Activated CD4-positive, alpha-beta memory T cell treated with anti-CD3 and anti-CD28 coated beads for 36 hours (primary cell): Measurements from ENCODE around the gene CPXM1. TPM values are rescaled to one million over a fixed set of nuclear protein-coding genes. Genes with fewer than 3 reads are reported as not detected.

Experiments used
- CTCF ChIA-PET: fragments of 350-600 bp; sonication (Branson Sonifier 250); formaldehyde crosslinking; loops from one replicate; lab custom pipeline; 2021; ENCODE audit warnings: antibody characterized with exemption, inconsistent platforms; lab: Charles Lee
- POLR2A ChIA-PET: fragments of 350-600 bp; sonication (Branson Sonifier 250); formaldehyde crosslinking; loops from one replicate; lab custom pipeline; 2021; ENCODE audit warnings: antibody characterized with exemption; lab: Charles Lee
- DNase-seq: peaks from one replicate; pipeline ENCODE4 v3.0.0-alpha.2; 2020
- H3K27ac Mint-ChIP-seq: one replicate; pipeline ENCODE4 v1.8.0; 2021; ENCODE audit warnings: mixed read lengths
- H3K27me3 Mint-ChIP-seq: one replicate; pipeline ENCODE4 v1.8.0; 2021; ENCODE audit warnings: mixed read lengths
- H3K36me3 Mint-ChIP-seq: one replicate; pipeline ENCODE4 v1.8.0; 2021; ENCODE audit warnings: mixed read lengths
- H3K4me1 Mint-ChIP-seq: one replicate; pipeline ENCODE4 v1.8.0; 2021; ENCODE audit warnings: low read depth, mixed read lengths
- H3K4me3 Mint-ChIP-seq: one replicate; pipeline ENCODE4 v1.8.0; 2021; ENCODE audit warnings: mild to moderate bottlenecking, mixed read lengths
- H3K9me3 Mint-ChIP-seq: one replicate; pipeline ENCODE4 v1.8.0; 2021; ENCODE audit warnings: mixed read lengths
- intact Hi-C: fragments of 100-400 bp; cut with micrococcal nuclease; formaldehyde crosslinking; loops from one replicate; pipeline ENCODE4 v1.15.1; 2023
- total RNA-seq, 2 experiments: library from RNA; stranded (reverse); gene quantifications; one replicate each; pipeline ENCODE4 v1.2.3, GENCODE V29; 2021

CPXM1 gene
- total RNA-seq, 2 experiments from 2014 or later, result 2.3 to 2.9 TPM

DNA sequence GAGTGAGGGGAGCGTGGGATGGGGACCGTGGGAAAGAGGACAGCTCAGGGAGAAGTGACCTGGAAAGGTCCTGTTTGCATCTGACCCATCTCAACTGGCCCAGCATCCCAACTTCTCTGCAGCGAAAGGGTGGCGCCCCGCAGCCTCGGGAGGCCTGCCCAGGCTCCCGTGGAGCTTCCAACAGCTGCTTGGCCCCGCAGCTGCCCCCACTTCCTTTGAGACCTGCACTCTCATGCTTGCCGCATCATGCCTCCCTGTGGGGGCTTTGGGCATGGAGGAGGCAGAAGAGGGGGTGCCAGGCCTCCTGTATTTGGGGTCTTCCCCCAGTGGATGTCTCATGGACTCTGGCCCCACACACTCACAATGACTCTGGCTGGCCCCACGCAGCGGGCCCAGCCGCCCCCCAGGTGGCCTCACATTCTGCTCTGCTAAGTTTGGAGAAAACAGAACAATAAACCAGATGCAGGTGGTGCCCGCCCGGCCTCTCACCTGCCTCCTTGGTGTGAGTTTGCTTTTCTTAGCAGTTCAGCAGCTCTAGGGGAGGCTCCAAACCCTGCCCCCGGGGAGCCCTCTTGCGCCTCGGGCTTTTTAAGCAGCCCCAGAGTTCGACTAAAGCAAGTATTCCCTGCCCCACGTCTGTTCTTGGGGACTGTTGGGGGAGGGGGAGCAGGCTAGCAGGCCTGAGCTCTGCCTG lies 40.7 kb downstream of the CPXM1 start:
- no peak overlapping the region for H3K27ac Mint-ChIP-seq
- H3K9me3 Mint-ChIP-seq, result no peaks in the 10 kb centered on the region
- intact Hi-C loops, result loop anchor here (10.0 kb wide), 1 partner anchor 225 kb away; no protein-coding TSS in a partner anchor
- ChIA-PET POLR2A (no interaction called here), CTCF (no interaction called here)
- peaks cover 5% of the 10 kb centered on the region for H3K27me3 Mint-ChIP-seq
- no peaks in the 10 kb centered on the region for H3K36me3 Mint-ChIP-seq
- no peak for DNase-seq
- H3K4me3 Mint-ChIP-seq, result no peak overlapping the region
- peaks cover 4% of the 10 kb centered on the region for H3K4me1 Mint-ChIP-seq

- no peaks in the 10 kb centered on the region for H3K9me3 Mint-ChIP-seq
- intact Hi-C loops, result loop anchor here (10.0 kb wide), 1 partner anchor 226 kb away; no protein-coding TSS in a partner anchor
Measured at GRCh38 chr20:2759143-2759542, 41.3 kb downstream of the CPXM1 start.

DNA sequence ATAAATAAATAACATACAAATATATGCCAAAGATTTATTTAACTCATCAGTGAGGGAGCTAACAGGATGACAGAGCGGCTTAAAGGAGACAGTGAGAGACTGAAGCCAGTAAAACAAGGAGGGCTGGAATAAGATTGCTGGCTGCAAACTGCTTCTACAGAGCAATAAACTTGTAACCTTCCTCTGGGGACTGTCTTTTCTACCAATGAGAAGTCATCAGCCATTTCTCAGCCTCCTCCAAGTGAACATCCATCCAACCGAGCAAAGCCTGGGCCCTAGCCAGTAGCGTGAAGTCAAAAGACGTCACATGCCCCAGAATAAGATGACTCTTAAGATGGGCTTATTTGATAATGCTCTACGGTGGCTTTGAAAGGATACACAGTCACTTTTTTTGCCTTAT lies 42.5 kb downstream of the CPXM1 start:
- Mint-ChIP-seq H3K9me3 (no peaks in the 10 kb centered on the region), H3K4me3 (no peak overlapping the region), H3K27me3 (peaks cover 12% of the 10 kb centered on the region), H3K4me1 (peaks cover 13% of the 10 kb centered on the region), H3K36me3 (no peaks in the 10 kb centered on the region), H3K27ac (no peak overlapping the region)
- ChIA-PET CTCF (no interaction called here), POLR2A (no interaction called here)
- intact Hi-C loops, result loop anchor here (10.0 kb wide), 1 partner anchor 227 kb away; no protein-coding TSS in a partner anchor
- DNase-seq, result no peak

More at GRCh38 chr20:2759143-2759542, 41.3 kb downstream of the CPXM1 start:
- POLR2A ChIA-PET, result no interaction called here
- Mint-ChIP-seq H3K27ac (no peak overlapping the region), H3K27me3 (peaks cover 7% of the 10 kb centered on the region), H3K36me3 (no peaks in the 10 kb centered on the region), H3K4me1 (peaks cover 4% of the 10 kb centered on the region), H3K4me3 (no peak overlapping the region)
- CTCF ChIA-PET, result no interaction called here
- DNase-seq, result no peak

- no peaks in the 10 kb centered on the region for H3K9me3 Mint-ChIP-seq
Measured at GRCh38 chr20:2757001-2757400, 43.4 kb downstream of the CPXM1 start.

DNA sequence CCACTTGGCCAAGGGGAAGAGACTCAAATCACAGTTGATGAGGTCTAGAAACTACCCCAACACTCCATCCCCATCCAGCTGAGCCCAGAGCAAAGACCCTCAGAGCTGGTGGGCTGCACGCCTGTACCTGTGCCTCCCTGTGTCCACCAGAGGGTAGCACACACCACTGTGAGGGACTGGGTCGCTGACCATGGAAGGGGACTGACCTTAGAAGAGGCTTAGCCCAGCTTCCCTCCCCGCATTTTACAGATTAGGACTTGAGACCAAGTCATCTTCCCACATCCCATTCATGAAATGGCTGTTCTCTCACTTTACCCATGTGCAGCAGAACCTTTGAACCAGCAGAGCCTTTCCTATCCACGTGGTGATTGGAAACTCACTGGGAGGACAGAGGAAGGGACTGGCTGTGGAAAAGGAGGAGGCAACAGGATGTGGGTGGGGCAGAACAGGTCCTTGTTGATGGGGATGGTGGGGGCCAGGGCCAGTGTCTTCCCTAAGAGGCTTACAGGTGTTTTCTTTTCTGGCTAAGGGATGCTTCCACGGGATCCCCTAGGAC lies 44.3 kb downstream of the CPXM1 start:
- Mint-ChIP-seq H3K4me3 (no peak overlapping the region), H3K36me3 (no peaks in the 10 kb centered on the region), H3K27ac (no peak overlapping the region), H3K27me3 (peaks cover 12% of the 10 kb centered on the region), H3K9me3 (no peaks in the 10 kb centered on the region), H3K4me1 (peaks cover 21% of the 10 kb centered on the region)
- ChIA-PET POLR2A (no interaction called here), CTCF (interaction anchor here (0.8 to 2.6 kb wide), 3 partner anchors 95 to 261 kb away, joined by 3 to 8 read pairs (median 7); no protein-coding TSS in a partner anchor)
- intact Hi-C loops, result loop anchor here (10.0 kb wide), 1 partner anchor 229 kb away; no protein-coding TSS in a partner anchor
- peak; percentile 32 for DNase-seq

More at GRCh38 chr20:2757001-2757400, 43.4 kb downstream of the CPXM1 start:
- intact Hi-C loops, result loop anchor here (10.0 kb wide), 1 partner anchor 228 kb away; no protein-coding TSS in a partner anchor
- DNase-seq, result no peak
- Mint-ChIP-seq H3K4me3 (no peak overlapping the region), H3K36me3 (no peaks in the 10 kb centered on the region), H3K27me3 (peaks cover 14% of the 10 kb centered on the region), H3K4me1 (peaks cover 17% of the 10 kb centered on the region), H3K27ac (no peak overlapping the region)
- CTCF ChIA-PET, result no interaction called here
- POLR2A ChIA-PET, result no interaction called here

GRCh38 chr20:2755451-2756055 lies 44.9 kb downstream of the CPXM1 start:
- peaks cover 14% of the 10 kb centered on the region for H3K27me3 Mint-ChIP-seq
- intact Hi-C loops, result loop anchor here (10.0 kb wide), 1 partner anchor 229 kb away; no protein-coding TSS in a partner anchor
- H3K27ac Mint-ChIP-seq, result no peak overlapping the region
- no peak for DNase-seq
- CTCF ChIA-PET, result interaction anchor here (0.5 to 2.6 kb wide), 6 partner anchors 43 to 260 kb away, joined by 3 to 8 read pairs (median 3); no protein-coding TSS in a partner anchor
- no peaks in the 10 kb centered on the region for H3K9me3 Mint-ChIP-seq
- H3K4me3 Mint-ChIP-seq, result no peak overlapping the region
- H3K36me3 Mint-ChIP-seq, result no peaks in the 10 kb centered on the region
- peaks cover 26% of the 10 kb centered on the region for H3K4me1 Mint-ChIP-seq
- POLR2A ChIA-PET, result no interaction called here

DNA sequence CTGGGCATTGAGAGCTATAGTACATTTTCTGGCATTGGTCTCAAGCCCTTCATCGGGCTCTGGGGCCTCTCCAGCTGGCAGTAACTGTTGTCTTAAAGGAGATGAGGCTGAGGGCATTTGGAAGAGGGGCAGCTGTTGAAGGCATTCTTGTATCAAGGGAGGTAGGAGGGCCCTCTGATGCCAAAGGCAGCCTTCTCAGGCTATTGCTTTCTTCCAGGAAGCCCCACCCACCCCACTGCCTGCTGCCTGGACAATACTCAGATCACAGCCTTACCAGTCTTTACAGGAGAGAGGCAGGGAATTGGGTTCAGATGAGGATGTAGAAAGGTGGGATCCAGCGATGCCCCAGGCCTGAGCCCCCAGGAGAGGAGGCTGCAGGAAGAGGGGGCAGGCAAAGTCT lies 46.0 kb downstream of the CPXM1 start:
- Mint-ChIP-seq H3K4me3 (no peak overlapping the region), H3K27ac (no peak overlapping the region), H3K27me3 (peaks cover 23% of the 10 kb centered on the region), H3K4me1 (peaks cover 33% of the 10 kb centered on the region), H3K36me3 (no peaks in the 10 kb centered on the region), H3K9me3 (no peaks in the 10 kb centered on the region)
- ChIA-PET POLR2A (interaction anchor here (0.6 kb wide), 1 partner anchor 1284 kb away, joined by 4 read pairs; no protein-coding TSS in a partner anchor), CTCF (interaction anchor here (0.8 to 5.2 kb wide), 7 partner anchors 11 to 97 kb away, joined by 3 to 43 read pairs (median 5); no protein-coding TSS in a partner anchor)
- intact Hi-C loops, result loop anchor here (5.0 to 10.0 kb wide), 2 partner anchors 98 to 230 kb away; no protein-coding TSS in a partner anchor
- no peak for DNase-seq

DNA sequence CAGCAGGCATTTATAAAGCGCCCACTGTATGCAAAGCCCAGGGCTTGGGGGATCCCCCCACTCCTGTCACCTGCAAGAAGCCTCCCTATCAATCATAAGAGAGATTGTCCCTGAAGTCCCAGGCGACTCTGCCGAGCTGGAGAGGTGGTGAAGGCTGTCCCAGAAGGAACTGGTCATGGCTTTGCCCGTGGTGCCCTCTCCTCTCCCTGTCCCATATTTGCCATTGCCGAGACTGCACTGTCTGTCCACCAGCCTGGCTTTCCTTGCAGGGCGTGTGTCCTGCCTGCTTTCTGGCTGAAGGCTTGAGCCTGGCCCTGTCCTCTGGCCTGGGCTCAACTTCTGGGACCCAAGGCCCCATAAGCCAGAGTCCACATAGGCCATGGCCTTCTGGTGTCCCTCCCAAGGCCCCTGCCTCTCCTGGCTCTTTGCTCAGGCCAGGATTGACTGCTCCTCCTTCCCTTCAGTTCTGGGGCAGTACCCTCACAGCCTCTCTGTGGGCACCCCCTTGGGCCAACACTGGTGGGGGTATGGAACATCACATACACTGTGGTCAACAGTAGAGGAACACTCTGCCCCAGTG lies 46.9 kb downstream of the CPXM1 start:
- Mint-ChIP-seq H3K36me3 (no peaks in the 10 kb centered on the region), H3K27me3 (peaks cover 23% of the 10 kb centered on the region), H3K9me3 (no peaks in the 10 kb centered on the region), H3K4me1 (peaks cover 33% of the 10 kb centered on the region), H3K27ac (no peak overlapping the region), H3K4me3 (peak overlapping the region; percentile 78)
- POLR2A ChIA-PET, result interaction anchor here (1.2 kb wide), 1 partner anchor 101 kb away, joined by 4 read pairs; the partner anchor contains the start of gene NOP56
- CTCF ChIA-PET, result interaction anchor here (0.7 to 5.2 kb wide), 30 partner anchors 9 to 247 kb away, joined by 3 to 43 read pairs (median 5); partner anchors contain the start of genes EBF4, PCED1A and VPS16
- intact Hi-C loops, result loop anchor here (2.0 to 10.0 kb wide), 3 partner anchors 41 to 231 kb away; no protein-coding TSS in a partner anchor
- no peak for DNase-seq

- H3K9me3 Mint-ChIP-seq, result no peaks in the 10 kb centered on the region
- ChIA-PET POLR2A (interaction anchor here (1.1 to 1.2 kb wide), 2 partner anchors 9 to 100 kb away, joined by 3 to 4 read pairs; partner anchors contain the start of gene NOP56), CTCF (interaction anchor here (0.6 to 5.2 kb wide), 38 partner anchors 9 to 564 kb away, joined by 3 to 43 read pairs (median 4); partner anchors contain the start of genes EBF4, PCED1A and VPS16)
- peaks cover 23% of the 10 kb centered on the region for H3K27me3 Mint-ChIP-seq
- DNase-seq, result peak; percentile 64
- intact Hi-C loops, result loop anchor here (2.0 to 10.0 kb wide), 3 partner anchors 40 to 232 kb away; no protein-coding TSS in a partner anchor
- peaks cover 37% of the 10 kb centered on the region for H3K4me1 Mint-ChIP-seq
- H3K27ac Mint-ChIP-seq, result no peak overlapping the region
- H3K4me3 Mint-ChIP-seq, result peak overlapping the region; percentile 78
- H3K36me3 Mint-ChIP-seq, result no peaks in the 10 kb centered on the region
Measured at GRCh38 chr20:2752567-2753460, 47.6 kb downstream of the CPXM1 start.

GRCh38 chr20:2751878-2752566 lies 48.4 kb downstream of the CPXM1 start:
- peak; percentile 66 for DNase-seq
- Mint-ChIP-seq H3K4me1 (peaks cover 39% of the 10 kb centered on the region), H3K27me3 (peaks cover 23% of the 10 kb centered on the region), H3K27ac (no peak overlapping the region), H3K36me3 (no peaks in the 10 kb centered on the region), H3K4me3 (no peak overlapping the region), H3K9me3 (no peaks in the 10 kb centered on the region)
- intact Hi-C loops, result loop anchor here (2.0 to 10.0 kb wide), 4 partner anchors 39 to 233 kb away; no protein-coding TSS in a partner anchor
- CTCF ChIA-PET, result interaction anchor here (0.6 to 5.2 kb wide), 26 partner anchors 8 to 565 kb away, joined by 3 to 43 read pairs (median 5); partner anchors contain the start of gene EBF4
- POLR2A ChIA-PET, result interaction anchor here (1.1 to 1.2 kb wide), 2 partner anchors 10 to 99 kb away, joined by 3 to 4 read pairs; partner anchors contain the start of gene NOP56
